ENCODE results near the gene MT1E. TPM values are rescaled to one million over a fixed set of nuclear protein-coding genes. Genes with fewer than 3 reads are reported as not detected.

MT1E gene
- total and polyA plus RNA-seq, 2 of the 8 experiments (the other 6 are each of a cell fraction or from before 2014, with no cell fraction given), result 7.9 to 117 TPM

DNA sequence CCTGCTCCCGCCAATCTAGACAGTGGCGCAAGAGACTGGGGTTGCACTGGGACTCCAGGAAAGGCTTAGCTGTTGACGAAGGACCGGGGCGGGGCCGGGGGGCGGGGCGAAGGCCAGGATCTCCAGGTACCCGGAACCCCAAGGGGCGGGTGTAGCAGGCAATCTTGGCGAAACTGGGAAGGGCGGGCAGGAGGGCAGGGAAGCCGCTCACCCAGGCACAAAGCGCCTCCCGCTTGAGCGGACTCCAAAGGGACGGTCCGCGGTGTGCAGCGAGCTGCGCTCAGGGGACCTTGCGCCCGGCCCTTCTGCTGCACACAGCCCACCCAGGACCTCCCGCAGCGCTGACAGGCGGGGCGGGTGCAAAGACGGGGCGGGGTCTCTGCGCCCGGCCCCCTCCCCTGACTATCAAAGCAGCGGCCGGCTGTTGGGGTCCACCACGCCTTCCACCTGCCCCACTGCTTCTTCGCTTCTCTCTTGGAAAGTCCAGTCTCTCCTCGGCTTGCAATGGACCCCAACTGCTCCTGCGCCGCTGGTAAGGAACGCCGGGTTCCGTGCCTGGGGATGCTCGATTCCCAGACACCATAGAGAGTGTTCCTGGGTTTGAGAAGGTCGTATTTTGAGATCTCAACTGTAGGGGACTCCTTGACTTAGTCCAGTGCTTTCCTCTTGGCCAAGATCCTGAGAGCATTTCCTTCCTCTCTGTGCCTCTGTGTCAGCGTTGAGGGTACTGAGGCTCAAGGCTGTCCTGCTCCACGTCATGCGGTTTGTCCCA lies 32.2 kb downstream of the MT1E start, which contains the start of gene MT1F:
Gene MT1F, plus strand, starts transcription at position 405 of the 772 bp plus-strand sequence. Its CDS starts 100 bp downstream, at position 505.
- H3K18ac ChIP-seq (ENCODE audit: extremely low read depth, low read length), result peak within 1 kb of the TSS; percentile 75; the same call in 1 of the 2 replicates
- no peak within 1 kb of the TSS for H4K91ac ChIP-seq (replicated peaks; ENCODE audit: insufficient read length, low read length)
- peaks cover 39 to 68% (median 62%) of the 10 kb centered on the region in 4 experiments for H3K27me3 ChIP-seq (replicated peaks in 1 of 4; ENCODE audit: control insufficient read depth in 3 of 4, extremely low read depth in 1 of 4, insufficient read depth in 3 of 4, low read length in 3 of 4)
- H3K27ac ChIP-seq (ENCODE audit: low read depth, low read length), result no peak within 1 kb of the TSS
- no peaks in the 10 kb centered on the region for H3K79me1 ChIP-seq (ENCODE audit: low read depth, low read length)
- no peaks in the 10 kb centered on the region for H3K79me2 ChIP-seq (ENCODE audit: control insufficient read depth in 1 of 2, insufficient read depth in 2 of 2, low read length in 2 of 2)
- no peak within 1 kb of the TSS; the same call in 1 of the 2 replicates for H2BK15ac ChIP-seq (ENCODE audit: low read length)
- DNase-seq (ENCODE audit: low read depth in 1 of 2, low spot score in 2 of 2), result peak; percentile 64 to 86
- no peak within 1 kb of the TSS for H4K5ac ChIP-seq (ENCODE audit: insufficient read length, low read depth, low read length)
- no peak for FAIRE-seq
- H2BK20ac ChIP-seq (ENCODE audit: low read length), result no peak within 1 kb of the TSS
- WGBS, 2 experiments (ENCODE audit: extremely low coverage in 1 of 2, insufficient coverage in 1 of 2, insufficient read length in 1 of 2, insufficient replicate concordance in 2 of 2, low coverage in 1 of 2, low lambda C conversion rate in 2 of 2, missing lambda C conversion rate in 1 of 2), result 1% methylated on average over 29 of the region's 46 CpGs; no CpG with 5 or more reads in 1 of the 2 experiments
- H3K14ac ChIP-seq (ENCODE audit: insufficient read length), result no peak within 1 kb of the TSS
- no peak within 1 kb of the TSS for H3K56ac ChIP-seq (replicated peaks; ENCODE audit: insufficient read length, low read depth, low read length)
- peaks cover 0 to 5% of the 10 kb centered on the region in 2 experiments for H4K20me1 ChIP-seq (replicated peaks in 1 of 2; ENCODE audit: control insufficient read depth in 1 of 2, insufficient read depth in 2 of 2, low read length in 2 of 2)
- peak within 1 kb of the TSS; percentile 52 to 76 (median 54) for H3K4me3 ChIP-seq (ENCODE audit: extremely low read depth in 1 of 4, insufficient read depth in 2 of 4, low read depth in 3 of 4, low read length in 4 of 4)
- peak within 1 kb of the TSS; percentile 72; the same call in 1 of the 2 replicates for H2BK5ac ChIP-seq (ENCODE audit: low read depth, low read length)
- H3K4ac ChIP-seq (replicated peaks; ENCODE audit: insufficient read length, low read depth, low read length), result no peak within 1 kb of the TSS
- H3K23me2 ChIP-seq (ENCODE audit: low read depth, low read length), result peaks cover 10% of the 10 kb centered on the region; the same call in 1 of the 2 replicates
- ChIA-PET CTCF (ENCODE audit: partially characterized antibody) (interaction anchor here (1.0 to 1.4 kb wide), 3 partner anchors 11 to 57 kb away, joined by 3 read pairs; no protein-coding TSS in a partner anchor), POLR2A (ENCODE audit: partially characterized antibody) (interaction anchor here (1.9 to 9.1 kb wide), 4 partner anchors 12 to 32 kb away, joined by 9 to 74 read pairs (median 24); partner anchors contain the start of genes MT1A, MT1E, MT1G and MT1H)
- H2BK12ac ChIP-seq (ENCODE audit: low read depth, low read length), result peak within 1 kb of the TSS; percentile 55; the same call in 1 of the 2 replicates
- H2AFZ ChIP-seq (ENCODE audit: low read length), result peak within 1 kb of the TSS; percentile 76; the same call in 1 of the 2 replicates
- no peak within 1 kb of the TSS for H2AK5ac ChIP-seq (ENCODE audit: low read depth, low read length)
- H4K8ac ChIP-seq (ENCODE audit: extremely low read depth, insufficient read depth, low read length), result no peak within 1 kb of the TSS; the same call in 1 of the 2 replicates
- no peaks in the 10 kb centered on the region for H3K36me3 ChIP-seq (ENCODE audit: control insufficient read depth in 2 of 4, insufficient read depth in 4 of 4, low read length in 3 of 4)
- H3K4me1 ChIP-seq (replicated peaks in 1 of 4; ENCODE audit: control insufficient read depth in 3 of 4, insufficient read depth in 4 of 4, low read length in 3 of 4), result peaks cover 0 to 12% (median 5%) of the 10 kb centered on the region in 4 experiments; a peak in 6 of 7 replicates
- no peak within 1 kb of the TSS for H2BK120ac ChIP-seq (replicated peaks; ENCODE audit: low read depth, low read length)
- H3K23ac ChIP-seq (ENCODE audit: insufficient read length), result no peak within 1 kb of the TSS
- H3K4me2 ChIP-seq (ENCODE audit: insufficient read depth in 1 of 2, low read depth in 2 of 2, low read length in 2 of 2), result peak within 1 kb of the TSS; percentile 89 to 97
- H3K9ac ChIP-seq (replicated peaks in 1 of 4; ENCODE audit: extremely low read depth in 1 of 4, low read depth in 3 of 4, low read length in 3 of 4), result peak within 1 kb of the TSS in 1 of 4 experiments; percentile 41; a peak in 3 of 7 replicates
- no peaks in the 10 kb centered on the region for H3K9me3 ChIP-seq (ENCODE audit: insufficient read depth in 2 of 2, low read depth in 1 of 2, low read length in 1 of 2)
- TF ChIP-seq CBX5 (IDR thresholded peaks at IDR 0.05; ENCODE audit: low read depth, low read length), result no peak
